Colon (tissue), 2 donors: ENCODE measurements around the gene WNT9A.

Experiments used
- FAIRE-seq: peaks from 2 replicates; lab custom pipeline; 2012; peaks lifted over from hg19 to GRCh38; lab: Jason Lieb, UNC
- donor health status: control.
- donor health status: control.

Gene WNT9A

GRCh38 chr1:227924168-227924832 lies 23.4 kb downstream of the WNT9A start:
- no peak for FAIRE-seq

DNA sequence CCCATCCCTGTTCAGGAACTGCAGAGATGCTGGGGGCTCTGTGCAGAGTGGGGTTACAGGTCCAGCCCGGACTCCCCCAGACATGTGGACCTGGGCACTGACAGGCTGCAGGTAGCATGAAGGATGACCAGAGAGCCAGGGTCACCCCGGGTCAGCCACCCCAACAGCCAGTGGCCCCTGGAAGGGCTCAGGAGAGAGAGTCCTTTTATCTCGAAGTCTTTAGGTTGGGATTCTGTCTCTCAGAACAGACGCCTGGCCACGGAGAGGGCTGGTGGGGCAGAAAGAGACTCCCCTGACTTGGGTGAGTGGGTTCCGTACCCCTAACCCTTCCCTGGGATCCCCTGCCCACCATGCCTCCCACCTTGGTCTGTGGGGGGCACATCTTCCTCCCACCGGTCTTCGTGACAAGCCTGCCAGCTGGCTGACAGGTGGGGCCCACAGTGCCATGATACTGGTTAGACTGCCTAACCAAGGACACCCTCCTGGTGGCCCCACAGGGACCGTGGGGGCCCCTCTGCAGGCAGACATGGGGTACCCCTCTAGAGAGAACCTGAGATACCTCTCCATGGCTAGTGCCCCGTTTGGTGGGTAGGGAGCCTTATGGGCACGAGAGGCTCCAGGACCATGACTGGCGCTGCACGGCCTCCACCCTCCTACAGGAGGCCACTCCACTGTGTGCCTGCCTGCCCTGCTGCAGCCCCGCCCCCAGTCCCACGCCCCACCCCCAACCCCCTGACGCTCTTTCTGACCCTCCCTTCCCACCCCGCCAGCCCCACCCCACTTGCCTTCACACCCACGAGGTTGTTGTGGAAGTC lies 24.2 kb downstream of the WNT9A start:
- FAIRE-seq = no peak

DNA sequence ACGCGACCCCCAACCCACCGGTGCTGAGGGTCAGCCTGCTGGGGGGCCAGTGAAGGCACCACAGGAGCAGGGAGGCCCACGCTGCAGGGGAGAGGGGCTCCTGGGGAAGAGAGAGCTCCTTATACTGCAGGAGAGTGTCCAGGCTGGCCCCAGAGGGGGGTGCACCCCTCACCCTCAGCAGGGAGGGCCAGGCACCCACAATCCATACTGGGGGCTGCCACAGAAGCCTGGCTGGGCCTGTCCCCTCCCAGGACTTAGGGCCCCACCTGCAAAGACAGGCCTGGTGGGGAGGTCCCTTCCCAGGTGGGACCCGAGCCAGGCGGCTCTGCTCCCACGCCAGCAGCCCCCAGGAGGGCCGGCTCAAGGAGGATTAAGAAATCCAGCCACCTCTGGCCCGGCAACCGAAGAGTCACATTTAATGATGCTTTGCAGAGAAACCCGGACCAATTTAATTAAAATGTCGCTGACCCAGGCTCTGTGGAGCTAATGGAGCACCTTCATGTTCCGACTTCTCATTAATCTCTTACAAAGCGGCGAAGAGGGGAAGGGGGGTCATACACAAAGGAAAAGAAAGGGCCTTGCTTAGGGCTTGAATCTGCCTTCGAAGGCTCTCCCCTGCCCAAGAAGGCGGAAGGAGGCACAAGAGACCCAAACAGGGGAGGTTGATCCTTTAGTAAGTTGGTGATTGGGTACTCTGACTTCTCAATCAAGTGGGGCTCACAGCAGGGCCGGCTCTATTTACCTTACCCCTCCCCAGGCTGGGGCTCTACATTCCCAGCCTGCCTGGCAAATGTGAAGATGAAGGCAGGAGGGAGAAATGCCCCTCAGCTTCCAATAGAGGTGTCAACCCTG lies 25.0 kb downstream of the WNT9A start:
- no peak for FAIRE-seq

DNA sequence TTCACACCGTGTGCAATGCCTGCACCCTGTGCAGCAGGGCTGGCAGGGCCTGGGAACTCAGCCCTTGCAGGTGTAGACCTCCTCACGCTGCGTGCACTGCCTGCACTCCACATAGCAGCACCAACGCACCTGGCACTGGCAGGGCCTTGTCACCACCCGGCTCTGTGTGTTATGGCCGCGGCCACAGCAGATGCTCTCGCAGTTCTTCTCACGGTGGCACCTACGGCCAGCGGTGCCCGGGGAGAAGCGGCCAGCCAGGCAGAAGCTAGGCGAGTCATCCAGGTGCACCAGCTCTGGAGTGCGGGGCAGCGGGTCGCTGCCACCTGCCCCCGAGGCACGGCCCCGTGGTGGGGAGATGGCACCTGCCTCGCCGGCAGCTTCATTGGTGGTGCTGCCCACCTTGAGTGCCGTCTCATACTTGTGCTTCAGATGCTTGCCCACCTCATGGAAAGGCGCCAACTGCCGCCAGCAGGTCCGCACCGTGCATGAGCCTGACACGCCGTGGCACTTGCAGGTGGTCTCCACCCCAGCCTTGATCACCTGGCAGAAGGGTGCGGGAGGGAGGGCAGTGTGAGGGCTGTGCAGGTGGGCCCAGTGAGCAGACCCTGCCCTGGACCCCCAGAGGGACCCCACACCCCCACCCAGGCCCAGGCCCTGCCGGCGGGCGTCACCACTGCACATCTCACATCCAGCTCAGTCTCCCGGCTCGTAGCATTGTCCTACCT lies 26.1 kb downstream of the WNT9A start:
- no peak for FAIRE-seq

DNA sequence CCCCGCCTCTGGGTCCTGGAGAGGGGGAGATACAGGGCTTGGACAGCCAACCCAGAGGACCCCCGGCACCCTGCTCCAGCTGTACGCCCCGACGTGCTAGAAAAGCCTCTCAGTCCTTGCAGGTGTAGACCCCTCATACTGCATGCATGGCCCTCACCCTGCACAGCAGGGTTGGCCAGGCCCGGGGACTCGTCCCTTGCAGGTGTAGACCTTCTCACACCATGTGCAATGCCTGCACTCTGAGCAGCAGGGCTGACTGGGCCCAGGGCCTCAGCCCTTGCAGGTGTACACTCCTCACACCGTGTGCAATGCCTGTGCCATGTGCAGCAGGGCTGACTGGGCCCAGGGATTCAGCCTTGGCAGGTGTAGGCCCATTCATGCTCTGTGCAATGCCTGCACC lies 26.8 kb downstream of the WNT9A start:
- no peak for FAIRE-seq

DNA sequence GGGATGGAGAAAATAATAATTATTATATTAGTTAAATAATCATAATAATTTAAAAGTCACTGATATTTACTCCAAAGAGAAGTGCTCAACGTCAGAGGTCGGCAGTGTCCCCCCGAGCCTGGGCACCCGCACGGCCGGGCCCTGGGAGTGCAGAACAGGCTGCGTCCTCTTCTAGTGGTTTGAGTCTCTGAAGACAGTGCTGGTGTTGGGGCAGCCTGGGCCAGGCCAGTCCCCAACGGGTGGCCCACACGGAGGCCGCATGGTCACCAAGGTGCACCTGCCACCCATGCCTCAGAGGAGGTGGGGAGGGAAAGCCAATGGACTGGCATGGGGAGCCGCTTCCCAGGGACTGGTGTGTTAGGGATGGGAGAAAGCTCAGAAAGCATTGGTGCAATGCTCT lies 27.3 kb downstream of the WNT9A start:
- FAIRE-seq = no peak

DNA sequence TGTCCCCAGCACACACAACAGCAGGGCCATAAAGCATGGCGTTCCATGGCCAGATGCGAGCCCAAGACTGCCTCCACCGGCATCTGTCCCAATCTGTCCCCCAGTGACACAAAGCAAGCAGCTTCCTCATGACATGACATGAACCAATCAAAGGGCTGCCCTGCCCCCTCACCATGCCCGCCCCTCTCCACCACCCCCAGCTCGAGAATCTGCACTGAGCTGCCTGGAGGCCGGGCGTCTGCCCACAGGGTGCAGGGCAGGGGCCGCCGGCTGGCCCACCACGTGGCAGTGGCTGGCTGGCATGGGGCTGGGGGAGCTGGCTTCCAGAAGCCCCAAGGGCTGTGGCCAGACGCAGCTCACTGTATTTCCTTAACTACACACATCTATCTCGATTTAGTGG lies 27.8 kb downstream of the WNT9A start:
- no peak for FAIRE-seq

DNA sequence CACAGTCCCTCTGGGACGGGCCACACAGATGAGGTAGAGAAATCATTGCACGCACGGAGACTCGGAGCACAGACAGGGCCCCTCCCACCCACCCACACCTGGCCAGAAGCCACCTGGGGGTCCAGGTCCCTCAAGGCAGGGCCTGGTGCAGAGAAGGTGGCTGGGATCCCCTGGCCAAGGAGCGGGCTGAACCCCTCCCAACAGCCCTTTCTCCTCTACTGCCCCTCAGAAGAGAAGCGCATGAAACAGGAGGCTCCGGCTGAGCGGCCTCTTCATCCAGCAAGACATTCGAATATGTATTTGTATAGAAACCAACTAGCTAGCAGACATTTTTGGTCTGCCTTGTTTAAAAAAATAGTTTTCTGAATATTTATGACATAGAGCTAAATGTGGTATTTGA lies 29.0 kb downstream of the WNT9A start:
- no peak for FAIRE-seq

DNA sequence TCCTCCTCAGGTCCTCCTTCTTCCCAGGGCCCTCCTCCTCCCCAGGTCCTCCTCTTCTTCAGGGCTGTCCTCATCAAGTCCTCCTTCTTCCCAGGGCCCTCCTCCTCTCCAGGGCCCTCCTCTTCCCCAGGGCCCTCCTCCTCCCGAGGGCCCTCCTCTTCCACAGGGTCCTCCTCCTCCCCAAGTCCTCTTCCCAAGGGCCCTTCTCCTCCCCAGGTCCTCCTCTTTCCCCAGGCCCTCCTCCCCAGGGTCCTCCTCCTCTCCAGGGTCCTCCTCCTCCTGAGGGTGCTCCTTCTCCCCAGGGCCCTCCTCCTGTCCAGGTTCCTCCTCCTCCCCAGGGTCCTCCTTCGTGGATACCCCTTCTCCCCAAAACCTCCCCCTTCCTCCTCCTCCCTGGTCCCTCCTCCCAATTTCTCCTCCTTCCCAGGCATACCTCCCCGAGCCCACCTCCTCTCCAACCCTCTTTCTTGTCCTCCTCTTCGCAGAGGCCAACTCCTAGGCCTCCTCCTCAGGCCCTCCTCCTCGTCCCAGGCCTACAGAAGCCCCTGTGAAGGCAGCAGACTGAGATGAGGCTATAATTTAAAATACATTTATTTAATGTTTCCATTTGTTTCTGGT lies 29.5 kb downstream of the WNT9A start:
- FAIRE-seq = no peak

- no peak for FAIRE-seq
Measured at GRCh38 chr1:227917081-227917950, 30.4 kb downstream of the WNT9A start.

GRCh38 chr1:227916655-227917054 lies 31.1 kb downstream of the WNT9A start:
- FAIRE-seq = no peak

DNA sequence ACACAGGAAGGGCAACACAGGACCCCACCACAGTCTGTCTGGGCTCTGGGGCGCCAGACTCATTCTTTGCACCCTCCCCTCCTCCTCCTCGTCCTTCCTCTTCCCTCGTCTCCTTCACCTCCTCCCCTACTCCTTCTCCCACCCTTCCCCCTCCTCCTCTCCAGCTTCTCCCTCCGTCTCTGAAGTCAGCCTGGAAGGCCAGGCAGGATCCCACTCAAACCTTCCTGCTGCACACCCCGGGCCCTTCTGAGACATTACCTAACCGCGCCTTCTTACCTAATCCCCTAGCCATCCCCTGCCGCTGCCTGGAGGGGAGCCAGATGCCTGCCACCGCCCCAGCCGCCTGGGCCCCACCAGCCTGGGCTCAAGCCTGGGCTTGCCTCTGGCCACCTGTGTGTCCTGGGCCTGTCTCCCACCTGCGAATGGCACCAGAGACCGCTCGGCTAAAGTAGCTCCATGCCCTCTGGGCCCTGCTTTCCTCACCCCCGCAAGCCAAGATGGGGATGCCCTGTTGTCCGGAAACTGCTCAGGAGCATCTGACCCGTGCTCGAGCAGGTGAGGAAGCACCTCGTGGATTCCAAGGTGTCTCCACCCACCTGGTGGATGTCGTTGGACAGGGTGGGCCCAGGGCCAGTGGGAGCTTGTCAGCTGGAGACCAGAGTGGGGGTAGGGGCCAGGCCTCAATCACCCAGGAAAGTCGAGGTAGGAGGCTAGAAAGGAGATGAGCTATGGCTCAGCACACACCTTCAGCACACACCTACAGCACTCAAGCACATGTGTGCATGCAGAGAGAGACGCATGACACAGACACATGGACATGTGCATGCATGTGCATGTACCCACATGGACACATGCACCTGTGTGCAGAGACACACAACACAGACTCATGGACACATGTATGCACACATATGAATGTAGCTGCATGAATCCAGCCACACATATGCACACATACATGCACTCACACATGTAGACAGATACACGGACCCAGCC lies 31.9 kb downstream of the WNT9A start:
- FAIRE-seq = no peak

DNA sequence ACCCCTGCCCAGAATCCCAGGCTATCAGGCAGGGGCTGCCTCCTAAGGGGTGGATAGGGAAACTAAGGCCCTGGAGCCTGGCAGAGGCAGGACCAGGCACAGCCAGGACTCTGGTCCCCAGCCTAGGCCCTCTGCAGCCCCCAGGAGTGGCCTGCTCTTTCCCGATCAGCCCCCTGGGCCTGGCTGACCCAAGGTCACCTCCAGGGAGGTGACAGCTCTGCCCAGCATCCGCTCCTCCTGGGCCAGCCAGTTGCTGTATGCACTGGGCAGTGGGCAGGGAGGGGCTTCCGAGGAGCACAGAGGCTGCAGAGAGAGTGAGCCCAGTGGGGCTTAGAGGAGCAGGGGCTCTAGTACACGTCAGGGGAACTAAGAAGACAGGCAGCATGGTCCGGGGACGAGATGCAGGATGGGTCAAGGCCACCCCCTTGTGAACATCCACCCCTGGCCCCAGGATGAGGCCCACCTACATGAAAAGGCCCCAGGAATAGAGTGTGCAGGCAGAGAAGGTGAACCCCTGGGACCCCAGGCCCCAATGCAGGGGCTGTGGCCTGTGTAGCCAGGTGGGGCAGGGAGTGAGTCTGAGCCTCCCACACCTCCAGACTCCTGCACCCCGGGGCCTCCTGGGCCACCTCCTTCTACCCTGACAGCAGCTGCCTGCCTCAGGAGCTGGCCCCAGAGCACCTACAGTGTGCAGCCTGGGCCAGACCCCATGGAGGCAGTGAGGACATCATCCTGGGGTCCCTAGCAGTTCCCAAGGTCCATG lies 32.8 kb downstream of the WNT9A start:
- no peak for FAIRE-seq

DNA sequence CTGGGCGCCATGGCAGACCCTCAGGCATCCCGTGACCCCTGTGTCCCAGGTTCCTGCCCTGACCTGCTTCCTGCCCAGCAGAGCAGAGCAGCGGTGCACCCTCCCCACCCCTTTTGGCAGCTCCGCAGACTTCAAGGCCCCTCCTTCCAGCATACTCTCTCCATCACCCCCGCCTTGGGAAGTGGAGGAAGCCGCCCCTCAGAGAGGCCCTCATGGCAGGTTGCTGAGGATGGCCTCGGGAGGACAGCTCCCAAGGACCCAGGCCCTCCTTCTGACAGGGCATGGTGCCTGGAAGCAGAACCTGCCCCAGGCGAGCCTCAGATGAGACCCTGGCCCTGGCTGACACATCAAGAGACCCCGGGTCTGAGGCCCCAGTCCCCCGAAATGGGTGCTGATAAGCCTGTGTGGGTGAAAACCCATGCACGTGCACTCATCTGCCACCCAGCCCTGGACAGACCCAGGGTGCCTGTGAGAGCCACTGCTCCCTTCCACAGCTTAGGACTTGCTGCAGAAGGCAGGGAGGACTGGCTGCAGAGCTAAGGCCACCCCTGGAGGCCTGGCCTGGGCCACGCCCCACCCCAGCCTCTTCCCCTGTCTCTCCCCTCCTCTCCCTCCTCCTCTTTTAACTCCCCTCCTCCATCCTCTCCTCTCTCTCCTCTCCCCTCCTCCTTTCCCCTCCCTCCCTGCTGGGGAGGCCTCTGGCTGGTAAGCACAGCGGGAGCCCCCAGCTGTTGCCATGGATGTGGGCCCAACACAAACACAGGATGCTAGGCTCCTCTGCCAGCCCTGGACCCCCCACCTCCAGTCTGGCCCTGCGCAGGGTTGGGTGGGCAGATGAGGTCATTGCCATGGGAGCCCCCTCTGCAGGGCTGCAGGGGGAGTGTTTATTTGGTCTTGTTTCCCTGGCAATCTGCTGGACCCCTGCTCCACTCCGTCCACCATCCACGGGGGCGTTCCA lies 33.7 kb downstream of the WNT9A start:
- no peak for FAIRE-seq

DNA sequence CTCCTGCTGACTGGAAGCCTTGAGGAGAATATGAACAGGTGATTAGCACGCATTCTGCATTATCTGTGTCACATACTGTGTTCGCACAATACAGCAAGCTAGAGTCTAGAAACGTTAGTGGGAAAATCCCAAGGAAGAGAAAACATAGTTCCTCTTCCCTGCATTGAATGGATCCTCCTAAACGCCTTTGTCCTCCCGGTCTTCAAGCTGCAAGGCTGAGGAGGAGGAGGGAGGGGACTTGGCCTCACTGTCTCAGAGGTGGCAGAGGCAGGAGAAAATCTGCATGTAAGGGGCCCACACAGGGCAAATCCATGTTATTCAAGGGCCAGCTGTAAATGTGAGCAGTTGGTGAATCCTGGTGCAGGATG lies 34.4 kb downstream of the WNT9A start:
- no peak for FAIRE-seq

GRCh38 chr1:227912866-227913265 lies 34.9 kb downstream of the WNT9A start:
- no peak for FAIRE-seq

DNA sequence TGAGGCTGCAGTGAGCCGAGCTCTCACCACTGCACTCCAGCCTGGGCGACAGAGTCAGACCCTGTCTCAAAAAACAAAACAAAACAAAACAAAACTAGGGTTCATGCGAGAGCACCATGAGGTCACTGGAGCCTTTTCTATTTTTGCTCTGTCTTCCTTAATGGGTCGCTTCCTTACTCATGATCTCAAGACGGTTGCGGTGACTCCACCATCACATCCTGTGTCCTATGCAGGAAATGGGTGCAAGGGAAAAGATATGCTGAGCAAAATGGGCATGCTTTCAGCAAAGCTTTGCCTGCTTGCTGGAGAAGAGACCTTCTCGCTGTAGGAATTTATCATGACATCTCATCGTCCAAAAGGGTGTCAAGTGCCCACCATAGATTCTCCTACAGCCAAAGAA lies 36.4 kb downstream of the WNT9A start:
- no peak for FAIRE-seq
